HG03439 (cell line): ENCODE results near the gene BOLA3.
"Not testable (repeated sequence)": the region's sequence is repeated elsewhere in the genome, so short reads cannot be mapped to it uniquely, and the experiment has no call there.

Experiments used
- ATAC-seq: cut with Tn5 transposase; IDR thresholded peaks from one replicate; pipeline ENCODE4 v1.9.1; 2021; ENCODE audit warnings: mild to moderate bottlenecking, moderate library complexity; ENCODE audit not compliant: unreplicated experiment

Gene BOLA3

GRCh38 chr2:74149570-74150319, 2.0 kb upstream of the BOLA3 start:
- no peak for ATAC-seq

GRCh38 chr2:74149247-74149525, 1.5 kb upstream of the BOLA3 start:
- ATAC-seq, result no peak

GRCh38 chr2:74148457-74149246, 940 bp upstream of the BOLA3 start:
- ATAC-seq, result no peak

- peak; percentile 34 for ATAC-seq
Observed at GRCh38 chr2:74146929-74147726, 584 bp downstream of the BOLA3 start.

- ATAC-seq, result no peak
Observed at GRCh38 chr2:74142340-74142739, 5.4 kb downstream of the BOLA3 start.

GRCh38 chr2:74138600-74139323, 8.9 kb downstream of the BOLA3 start:
- ATAC-seq, result no peak

- no peak for ATAC-seq
Observed at GRCh38 chr2:74137651-74138599, 9.8 kb downstream of the BOLA3 start.

GRCh38 chr2:74131901-74132300, 15.8 kb downstream of the BOLA3 start:
- no peak for ATAC-seq

GRCh38 chr2:74130211-74130995, 17.3 kb downstream of the BOLA3 start:
- ATAC-seq, result no peak

- ATAC-seq, result no peak
Observed at GRCh38 chr2:74128206-74128605, 19.5 kb downstream of the BOLA3 start.

GRCh38 chr2:74123955-74124354, 23.8 kb downstream of the BOLA3 start:
- not testable (repeated sequence) for ATAC-seq

- ATAC-seq, result not testable (repeated sequence)
Observed at GRCh38 chr2:74121846-74122245, 25.9 kb downstream of the BOLA3 start.

- peak; percentile 97 for ATAC-seq
Observed at GRCh38 chr2:74119912-74120825, 27.5 kb downstream of the BOLA3 start.

GRCh38 chr2:74119339-74119738, 28.4 kb downstream of the BOLA3 start:
- no peak for ATAC-seq

GRCh38 chr2:74111380-74111779, 36.3 kb downstream of the BOLA3 start:
- ATAC-seq, result no peak

GRCh38 chr2:74110537-74110936, 37.2 kb downstream of the BOLA3 start:
- no peak for ATAC-seq

- no peak for ATAC-seq
Observed at GRCh38 chr2:74109551-74109950, 38.2 kb downstream of the BOLA3 start.

- ATAC-seq, result no peak
Observed at GRCh38 chr2:74107071-74107470, 40.6 kb downstream of the BOLA3 start.
